Measurements from ENCODE around the gene RFXAP.

RFXAP gene

DNA sequence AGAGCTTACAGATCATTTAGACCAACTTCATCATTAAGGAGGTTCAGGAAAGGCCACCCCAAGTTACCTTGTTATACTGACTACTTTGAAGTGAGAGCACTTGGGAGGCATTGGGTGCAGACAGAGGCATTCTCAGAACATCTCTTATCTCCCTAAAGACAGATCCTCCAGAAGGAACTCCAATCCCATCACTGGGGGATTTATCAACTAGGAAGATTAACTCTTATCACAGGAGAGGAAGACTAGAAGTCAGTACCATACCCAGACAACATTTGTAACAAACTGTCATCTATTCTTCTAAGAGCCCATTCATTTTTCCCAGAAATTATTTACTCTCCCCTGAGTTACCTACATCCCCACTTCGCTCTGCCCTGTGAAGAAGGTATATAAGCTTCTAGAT lies 5.8 kb upstream of the RFXAP start:
- in situ Hi-C loops (cut with HindIII; ENCODE audit: low pct_ligation_motif_present, low pct_unique_long_range_greater_than_20kb, low sequenced_read_pairs): no loop called here
- no peak for DNase-seq

DNA sequence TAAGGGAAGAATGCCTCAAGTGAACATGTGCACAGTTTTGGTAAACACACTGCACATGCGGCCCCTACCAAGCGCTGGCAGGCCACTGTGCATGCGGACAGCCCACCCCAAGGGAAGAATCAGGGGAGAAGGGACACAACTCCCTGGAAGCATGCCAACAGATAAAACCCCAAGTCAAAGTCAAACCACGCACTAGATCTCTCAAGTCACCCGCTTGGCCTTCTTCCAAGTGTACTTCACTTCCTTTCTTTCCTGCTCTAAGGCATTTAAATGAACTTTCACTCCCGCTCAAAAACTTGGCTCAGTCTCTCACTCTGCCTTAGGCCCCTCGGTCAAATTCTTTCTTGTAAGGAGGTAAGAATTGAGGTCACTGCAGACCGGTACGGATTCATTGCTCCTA lies 4.6 kb upstream of the RFXAP start:
- in situ Hi-C loops (cut with HindIII; ENCODE audit: low pct_ligation_motif_present, low pct_unique_long_range_greater_than_20kb, low sequenced_read_pairs): no loop called here
- DNase-seq: no peak

DNA sequence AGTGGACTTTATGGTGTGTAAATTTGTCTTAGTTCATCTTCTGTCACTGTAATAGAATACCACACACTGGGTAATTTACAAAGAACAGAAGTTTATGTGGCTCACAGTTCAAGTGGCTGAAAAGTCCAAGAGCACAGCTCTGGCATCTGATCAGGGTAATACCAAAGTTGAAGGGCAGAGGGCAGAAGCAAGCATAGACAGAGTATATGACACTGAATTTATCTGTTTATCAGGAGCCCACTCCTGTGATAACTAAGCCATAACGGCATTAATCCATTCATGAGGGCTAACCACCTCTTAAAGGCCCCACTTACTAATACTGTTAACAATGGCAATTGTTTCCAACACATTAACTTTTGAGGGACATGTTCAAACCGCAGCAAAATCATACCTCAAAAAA lies 4.0 kb upstream of the RFXAP start:
- in situ Hi-C loops (cut with HindIII; ENCODE audit: low pct_ligation_motif_present, low pct_unique_long_range_greater_than_20kb, low sequenced_read_pairs): no loop called here
- DNase-seq: peak; percentile 25

DNA sequence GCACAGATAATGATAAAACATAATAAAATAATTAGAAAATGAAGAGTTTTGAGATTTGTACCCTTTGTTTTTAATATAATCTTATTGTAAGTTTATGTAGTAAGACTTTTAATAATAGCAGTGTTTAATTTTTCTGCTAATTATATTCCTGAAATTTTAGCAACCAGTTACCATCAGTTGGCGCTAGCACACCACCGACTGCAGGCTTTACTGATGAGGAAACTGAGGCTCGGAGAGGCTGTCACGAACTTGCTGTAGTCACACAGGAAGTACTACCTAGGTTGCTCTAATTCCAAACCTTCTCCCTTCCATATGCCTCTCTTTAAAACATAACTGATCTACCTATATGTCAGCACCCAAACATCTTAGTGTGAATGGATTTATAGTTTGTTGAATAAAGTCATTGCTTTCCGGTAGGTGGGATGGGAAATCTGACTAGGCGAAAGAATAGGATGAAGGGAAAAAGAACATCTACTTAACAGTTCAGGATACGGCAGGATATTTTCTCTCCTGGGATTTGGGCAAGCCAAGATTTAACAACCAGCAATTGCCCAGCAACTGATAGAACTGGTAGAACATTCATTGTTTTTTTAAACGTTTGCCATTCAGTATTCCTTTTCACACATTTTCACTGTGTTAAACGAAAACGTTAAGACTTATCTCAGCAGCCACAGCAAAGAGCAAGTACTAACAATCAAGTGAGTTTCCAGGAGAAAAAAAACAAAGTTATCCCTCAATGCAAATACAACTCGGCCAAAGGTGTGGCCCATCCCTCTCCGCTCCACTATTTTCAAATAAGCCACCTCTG lies 822 bp upstream of the RFXAP start:
- in situ Hi-C loops (cut with HindIII; ENCODE audit: low pct_ligation_motif_present, low pct_unique_long_range_greater_than_20kb, low sequenced_read_pairs): no loop called here
- DNase-seq: no peak

DNA sequence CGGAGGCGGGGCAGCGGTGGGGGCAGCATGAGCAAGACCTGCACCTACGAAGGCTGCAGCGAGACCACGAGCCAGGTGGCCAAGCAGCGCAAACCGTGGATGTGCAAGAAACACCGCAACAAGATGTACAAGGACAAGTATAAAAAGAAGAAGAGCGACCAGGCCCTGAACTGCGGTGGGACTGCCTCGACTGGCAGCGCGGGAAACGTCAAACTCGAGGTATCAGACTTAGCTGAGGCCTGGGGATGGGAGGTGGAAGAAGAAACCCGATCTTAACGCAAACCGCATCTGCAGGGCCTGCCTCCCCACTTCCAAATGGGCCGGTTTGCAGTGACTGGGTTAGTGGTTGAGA lies 693 bp downstream of the RFXAP start:
- peak; percentile 31 for DNase-seq
- in situ Hi-C loops (cut with HindIII; ENCODE audit: low pct_ligation_motif_present, low pct_unique_long_range_greater_than_20kb, low sequenced_read_pairs): no loop called here

DNA sequence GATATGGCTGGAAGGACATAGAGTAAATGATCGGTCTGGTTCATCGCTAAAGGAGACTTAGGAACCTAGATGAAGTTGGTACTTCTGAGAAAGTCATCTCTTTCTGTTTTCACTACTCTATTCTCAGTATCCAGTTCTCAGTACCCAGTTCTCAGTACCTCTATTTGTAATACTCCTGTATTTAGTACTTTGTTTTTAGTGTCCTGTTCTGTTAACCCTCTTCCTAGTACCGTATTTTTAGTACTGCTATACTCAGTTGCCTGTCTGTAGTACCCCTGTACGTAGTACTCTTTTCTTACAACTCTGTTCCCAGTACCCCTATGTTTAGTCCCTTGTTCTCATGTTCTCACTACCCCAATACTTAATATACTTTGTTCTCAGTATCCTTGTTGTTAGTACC lies 1.2 kb downstream of the RFXAP start:
- DNase-seq: no peak
- in situ Hi-C loops (cut with HindIII; ENCODE audit: low pct_ligation_motif_present, low pct_unique_long_range_greater_than_20kb, low sequenced_read_pairs): no loop called here

DNA sequence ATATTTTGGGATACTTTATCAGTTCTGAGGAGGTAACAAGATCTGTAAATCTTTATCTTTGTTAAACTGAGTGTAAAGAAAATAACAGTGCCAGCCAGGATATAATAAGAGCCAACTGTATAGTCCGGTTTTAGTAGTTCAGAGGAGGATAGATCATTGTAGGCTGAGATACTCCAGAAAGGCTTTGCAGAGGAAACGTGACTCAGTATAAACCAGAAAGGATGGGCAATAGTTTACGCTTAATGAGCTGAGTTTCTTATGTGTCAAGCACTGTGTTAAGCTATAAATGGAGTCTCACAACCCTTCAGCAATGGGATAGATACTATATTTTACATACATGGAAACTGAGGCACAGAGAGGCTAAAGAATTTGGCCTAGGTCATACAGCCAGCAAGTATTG lies 3.8 kb downstream of the RFXAP start:
- in situ Hi-C loops (cut with HindIII; ENCODE audit: low pct_ligation_motif_present, low pct_unique_long_range_greater_than_20kb, low sequenced_read_pairs): no loop called here
- no peak for DNase-seq

DNA sequence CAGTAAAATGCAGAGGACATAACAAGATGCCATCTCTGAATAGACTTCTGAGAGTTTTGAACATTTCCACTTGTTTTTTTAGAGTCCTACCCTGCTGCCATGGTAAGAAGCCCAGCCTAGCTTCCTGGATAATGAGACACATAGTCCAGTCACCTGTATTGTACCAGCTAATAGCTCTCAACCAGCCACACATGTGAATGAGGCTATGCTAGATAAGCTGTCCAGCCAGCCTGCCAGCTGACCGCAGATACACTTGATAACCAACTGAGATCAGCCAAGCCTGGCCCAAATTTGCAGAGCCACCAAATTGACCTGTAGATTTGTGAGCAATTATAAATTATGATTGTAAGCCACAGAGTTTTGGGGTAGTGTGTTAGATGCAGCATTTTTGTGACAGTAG lies 10.7 kb downstream of the RFXAP start:
- in situ Hi-C loops (cut with HindIII; ENCODE audit: low pct_ligation_motif_present, low pct_unique_long_range_greater_than_20kb, low sequenced_read_pairs): no loop called here
- no peak for DNase-seq

DNA sequence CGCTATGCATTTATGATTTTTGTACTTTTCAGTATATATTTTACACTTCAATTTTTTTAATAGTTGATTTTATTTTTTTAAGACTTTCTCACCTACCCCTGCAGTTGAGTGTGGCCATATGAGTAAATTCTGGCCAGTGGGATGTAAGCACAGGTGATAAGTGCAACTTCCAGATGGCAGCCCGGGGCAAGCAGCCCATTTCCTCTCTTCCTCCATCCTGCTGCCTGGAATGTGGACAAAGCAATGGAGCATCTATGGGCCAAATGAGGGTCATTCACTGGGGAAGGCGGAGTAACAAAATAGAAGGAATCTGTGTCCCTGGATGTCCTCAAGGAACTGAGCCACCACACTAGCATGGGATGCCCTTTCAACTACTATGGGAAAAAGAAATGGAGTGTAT lies 12.3 kb downstream of the RFXAP start:
- DNase-seq: no peak
- in situ Hi-C loops (cut with HindIII; ENCODE audit: low pct_ligation_motif_present, low pct_unique_long_range_greater_than_20kb, low sequenced_read_pairs): no loop called here

DNA sequence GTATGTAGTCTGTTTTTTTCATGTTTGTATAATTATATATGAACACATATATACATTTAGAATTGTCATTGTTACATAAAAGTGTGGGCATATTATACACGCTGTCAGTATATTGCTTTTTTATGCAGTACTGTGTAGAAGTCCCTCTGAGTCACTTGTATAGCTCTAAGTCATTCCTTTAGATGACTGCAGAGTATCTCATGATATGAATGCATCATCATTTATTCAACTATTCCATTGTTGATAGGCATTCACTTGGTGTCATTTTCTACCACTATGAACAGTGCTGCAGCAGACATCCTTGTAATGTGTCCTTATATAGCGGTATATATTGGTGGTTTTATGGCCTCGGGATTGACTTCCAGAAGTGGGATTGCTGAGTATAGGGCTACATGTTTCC lies 15.3 kb downstream of the RFXAP start:
- in situ Hi-C loops (cut with HindIII; ENCODE audit: low pct_ligation_motif_present, low pct_unique_long_range_greater_than_20kb, low sequenced_read_pairs): no loop called here
- no peak for DNase-seq

DNA sequence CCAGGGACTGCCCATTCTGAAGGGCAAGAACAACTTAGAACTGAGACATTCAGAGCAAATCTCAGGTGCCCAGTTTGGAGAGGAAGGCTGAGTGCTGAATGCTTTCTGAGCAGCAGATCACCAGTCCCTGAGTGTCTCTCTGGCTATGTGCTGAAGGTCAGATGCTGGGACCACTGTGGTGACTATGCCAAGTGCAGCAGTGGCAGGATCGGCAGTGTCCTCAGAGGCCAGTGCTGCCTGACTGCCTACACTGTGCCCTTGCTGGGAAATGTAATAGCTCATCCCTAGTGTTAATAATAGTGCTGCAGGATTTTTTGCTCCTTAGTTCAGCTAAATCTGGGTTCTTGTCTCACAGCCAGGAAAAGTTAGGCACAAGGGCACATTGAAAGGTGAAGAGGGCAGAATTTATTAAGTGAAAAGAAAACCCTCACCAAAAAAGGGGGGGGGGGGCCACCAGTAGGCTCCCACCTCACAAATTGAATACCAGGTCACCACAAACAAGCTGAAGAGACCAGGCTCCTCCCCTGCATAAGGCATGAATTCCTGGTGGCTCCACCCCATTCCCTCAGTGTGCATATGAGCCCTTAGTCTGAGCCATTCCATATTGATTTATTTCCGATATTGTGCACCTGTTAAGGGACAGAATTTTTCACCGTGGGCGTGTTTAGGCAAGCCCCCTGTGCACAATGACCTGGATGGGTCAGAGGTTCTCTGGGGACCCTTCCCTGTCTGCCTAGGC lies 18.5 kb downstream of the RFXAP start:
- in situ Hi-C loops (cut with HindIII; ENCODE audit: low pct_ligation_motif_present, low pct_unique_long_range_greater_than_20kb, low sequenced_read_pairs): no loop called here
- no peak for DNase-seq

DNA sequence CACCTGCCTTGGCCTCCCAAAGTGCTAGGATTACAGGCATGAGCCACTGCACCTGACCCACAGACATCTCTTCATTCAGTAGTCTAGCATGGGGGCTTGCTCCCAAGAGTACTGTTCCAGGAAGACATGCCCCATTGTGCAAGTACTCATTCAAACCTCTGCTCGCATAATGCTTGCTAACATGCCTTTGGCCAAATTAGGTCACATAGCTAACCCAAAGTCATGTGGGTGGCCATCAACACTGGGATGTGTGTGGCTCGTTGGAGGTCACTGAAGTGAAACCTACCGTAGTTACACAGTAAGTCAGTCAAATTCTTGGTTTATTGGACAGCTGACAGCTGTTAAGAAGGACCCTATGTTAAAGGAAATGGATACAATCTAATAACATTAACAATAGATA lies 20.3 kb downstream of the RFXAP start:
- DNase-seq: no peak
- in situ Hi-C loops (cut with HindIII; ENCODE audit: low pct_ligation_motif_present, low pct_unique_long_range_greater_than_20kb, low sequenced_read_pairs): no loop called here

DNA sequence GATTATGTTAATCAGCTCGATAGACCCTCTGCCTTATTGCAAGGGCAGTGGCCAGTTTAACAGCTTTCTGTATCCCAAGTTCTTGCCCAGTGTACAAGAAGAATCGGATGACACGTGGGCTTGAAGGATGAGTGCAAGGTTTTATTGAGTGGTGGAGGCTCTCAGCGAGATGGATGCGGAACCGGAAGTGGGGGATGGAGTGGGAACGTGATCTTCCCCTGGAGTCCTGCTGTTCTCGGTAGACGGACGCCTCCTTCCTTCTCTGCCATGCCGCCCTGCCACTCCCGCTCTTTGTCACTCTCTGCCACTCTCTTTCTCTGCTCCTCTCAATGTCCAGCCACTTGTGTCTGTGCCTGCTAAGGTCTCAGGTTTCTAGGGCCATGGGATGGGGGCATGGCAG lies 21.0 kb downstream of the RFXAP start:
- in situ Hi-C loops (cut with HindIII; ENCODE audit: low pct_ligation_motif_present, low pct_unique_long_range_greater_than_20kb, low sequenced_read_pairs): no loop called here
- DNase-seq: no peak

DNA sequence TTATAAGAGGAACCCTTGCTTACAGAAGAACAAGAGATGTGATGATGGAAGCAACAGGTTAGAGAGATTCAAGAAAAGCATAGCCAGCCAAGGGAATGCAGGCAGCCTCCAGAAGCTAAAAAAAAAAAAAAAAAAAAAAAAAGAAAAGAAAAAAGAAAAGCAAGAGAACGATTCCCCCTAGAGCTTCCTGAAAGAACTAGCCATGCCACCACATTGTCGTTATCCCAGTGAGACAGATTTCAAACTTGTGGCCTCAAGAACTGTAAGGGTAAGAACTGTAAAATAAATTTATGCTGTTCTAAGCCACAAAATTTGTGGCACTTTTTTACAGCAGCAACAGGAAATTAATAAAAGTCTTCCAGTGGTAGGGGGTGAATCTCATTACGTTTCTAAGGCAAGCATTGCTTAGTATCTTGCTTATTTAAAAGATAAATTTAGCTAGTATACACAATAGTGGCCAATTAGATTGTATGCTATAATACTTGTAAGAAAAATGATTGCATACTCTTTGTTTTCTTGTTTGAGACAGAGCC lies 21.8 kb downstream of the RFXAP start:
- in situ Hi-C loops (cut with HindIII; ENCODE audit: low pct_ligation_motif_present, low pct_unique_long_range_greater_than_20kb, low sequenced_read_pairs): no loop called here

DNA sequence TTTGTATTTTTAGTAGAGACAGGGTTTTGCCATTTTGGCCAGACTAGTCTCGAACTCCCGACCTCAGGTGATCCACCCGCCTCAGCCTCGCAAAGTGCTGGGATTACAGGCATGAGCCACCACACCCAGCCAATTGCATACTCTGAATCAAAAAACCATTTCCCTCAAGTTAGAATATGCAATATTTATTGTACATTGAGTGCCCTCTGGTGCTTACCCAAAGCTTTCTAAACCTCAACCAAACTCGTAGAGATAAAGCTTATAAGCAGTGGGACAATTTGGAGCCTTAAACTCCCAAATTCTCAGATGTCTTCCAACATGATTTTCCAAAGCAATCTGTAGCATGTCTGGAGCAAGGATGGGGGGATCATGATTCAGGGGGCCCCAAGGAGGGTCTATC lies 22.4 kb downstream of the RFXAP start:
- in situ Hi-C loops (cut with HindIII; ENCODE audit: low pct_ligation_motif_present, low pct_unique_long_range_greater_than_20kb, low sequenced_read_pairs): no loop called here
- DNase-seq: no peak

More for the DNA sequence above, 21.8 kb downstream of the RFXAP start:
- no peak for DNase-seq

DNA sequence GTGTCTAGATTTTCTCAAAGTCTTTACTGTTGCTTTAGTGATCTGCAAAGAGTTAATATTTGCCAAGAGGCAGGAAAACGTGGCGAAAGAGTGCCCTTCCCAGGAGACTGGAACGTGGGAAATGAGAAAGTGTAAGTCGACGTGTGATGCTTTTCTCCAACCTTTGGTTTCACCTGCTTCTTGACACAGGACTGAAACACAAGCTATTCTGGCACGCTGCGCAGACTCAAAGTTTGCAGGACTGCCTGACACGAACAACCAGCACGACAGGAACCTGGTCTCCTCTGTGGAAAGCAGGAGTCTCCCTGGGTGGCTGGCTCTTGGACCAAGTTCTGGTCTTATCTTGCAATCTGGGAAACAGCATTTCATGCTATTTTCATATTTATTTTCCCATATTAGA lies 28.6 kb downstream of the RFXAP start:
- DNase-seq: no peak
- in situ Hi-C loops (cut with HindIII; ENCODE audit: low pct_ligation_motif_present, low pct_unique_long_range_greater_than_20kb, low sequenced_read_pairs): no loop called here

DNA sequence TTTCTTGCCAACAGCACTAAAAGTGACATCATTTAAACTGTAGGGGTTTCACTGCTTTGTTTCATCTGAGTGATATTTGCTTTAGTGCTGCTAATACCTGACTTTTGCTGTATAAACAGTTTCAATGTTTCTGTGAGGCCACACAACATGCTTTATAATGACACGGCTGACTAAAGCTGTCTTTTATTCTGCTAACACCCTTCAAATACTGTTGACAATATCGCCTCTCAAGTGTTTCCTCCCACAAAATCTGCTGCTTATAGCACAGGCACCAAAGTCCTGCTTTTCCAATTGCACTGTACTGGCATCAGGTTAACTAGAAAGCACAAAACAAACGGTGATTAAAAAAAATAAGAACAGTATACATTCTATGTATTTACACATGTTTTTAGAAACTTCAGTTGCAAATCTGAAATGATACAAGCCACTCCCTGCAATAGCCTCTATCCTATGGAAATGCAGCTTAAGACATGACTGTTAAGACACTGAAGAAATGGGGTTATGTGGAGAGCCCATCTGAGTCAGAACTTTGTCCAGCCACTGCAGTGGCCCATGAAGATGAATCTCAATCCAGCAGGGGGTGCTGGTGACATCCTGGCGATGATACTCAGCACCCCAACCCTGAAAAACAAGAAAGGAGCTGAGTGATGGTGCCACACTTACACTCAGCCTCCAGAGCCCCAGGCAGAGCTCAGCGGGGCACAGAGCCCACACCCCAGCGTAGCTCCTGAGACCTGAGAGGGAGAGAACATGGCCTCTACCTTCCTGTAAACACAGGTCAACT lies 29.4 kb downstream of the RFXAP start:
- in situ Hi-C loops (cut with HindIII; ENCODE audit: low pct_ligation_motif_present, low pct_unique_long_range_greater_than_20kb, low sequenced_read_pairs): no loop called here
- no peak for DNase-seq

DNA sequence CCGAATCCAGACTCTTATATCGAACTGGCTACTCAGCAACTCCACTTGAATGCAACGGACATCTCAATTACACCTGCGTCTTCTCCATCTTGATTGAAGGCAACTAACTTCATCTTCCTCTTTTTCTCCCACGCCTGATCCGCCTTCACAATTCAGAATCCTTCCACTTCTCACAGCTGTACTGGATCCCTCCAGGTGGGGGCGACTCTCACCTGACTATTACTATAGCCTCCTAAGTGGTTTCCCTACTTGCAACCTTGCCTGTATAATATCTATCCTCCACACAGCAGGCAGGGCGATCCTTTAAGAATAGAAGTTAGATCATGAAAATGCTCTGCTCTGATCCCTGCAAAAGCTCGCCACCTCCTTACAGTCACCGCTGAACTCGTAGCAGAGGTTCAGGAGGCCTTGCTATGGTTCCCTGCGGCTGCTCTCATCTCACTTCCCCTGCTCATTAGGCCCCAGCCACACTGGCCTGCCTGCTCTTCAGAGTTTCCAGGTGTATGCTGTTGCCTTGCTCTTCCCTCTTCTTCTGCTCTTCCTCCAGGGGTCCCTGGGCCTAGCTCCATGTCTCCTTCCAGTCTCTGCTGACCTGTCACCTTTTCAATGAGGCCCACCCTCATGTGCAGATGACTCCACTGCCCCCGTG lies 31.9 kb downstream of the RFXAP start:
- peak; percentile 29 for DNase-seq
- in situ Hi-C loops (cut with HindIII; ENCODE audit: low pct_ligation_motif_present, low pct_unique_long_range_greater_than_20kb, low sequenced_read_pairs): loop anchor here (25.0 kb wide), 1 partner anchor 136 kb away; the partner anchor contains the start of gene ALG5

DNA sequence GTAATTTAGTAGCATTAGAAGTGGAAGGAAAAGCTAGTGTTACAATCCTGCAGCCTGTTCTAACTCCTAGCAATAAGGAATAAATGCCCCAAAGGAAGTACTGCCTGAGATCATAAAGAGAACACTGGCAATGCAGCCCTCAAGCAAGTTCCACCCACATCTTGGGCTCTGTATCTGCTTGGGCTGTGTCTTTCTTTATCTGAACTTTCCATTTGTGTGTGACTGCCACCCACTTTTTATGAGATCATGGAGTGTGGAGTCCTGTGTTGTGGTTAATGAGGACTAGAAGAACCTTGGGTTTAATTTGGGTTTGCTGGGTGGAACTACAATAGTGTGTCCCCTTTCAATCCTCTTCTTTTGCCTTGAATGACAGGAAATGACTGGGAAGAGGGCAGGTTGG lies 38.2 kb downstream of the RFXAP start:
- DNase-seq: no peak
- in situ Hi-C loops (cut with HindIII; ENCODE audit: low pct_ligation_motif_present, low pct_unique_long_range_greater_than_20kb, low sequenced_read_pairs): loop anchor here (25.0 kb wide), 1 partner anchor 130 kb away; the partner anchor contains the start of gene ALG5
